Endothelial cell of hepatic sinusoid (primary cell): Measurements from ENCODE around the gene LIM2.
"Not testable (repeated sequence)": the region's sequence is repeated elsewhere in the genome, so short reads cannot be mapped to it uniquely, and the experiment has no call there.

Experiments used
- in situ Hi-C: cut with HindIII; loops from 2 replicates; pipeline ENCODE4 v1.10.0; 2017; ENCODE audit warnings: low sequenced_read_pairs

Gene LIM2

GRCh38 chr19:51387924-51388389 lies at the start of gene LIM2:
TSS of gene LIM2 (minus strand) at chr19:51387974. CDS start at chr19:51387443, 531 bp downstream.
- in situ Hi-C loops = no loop called here

GRCh38 chr19:51434456-51434855 lies 46.7 kb upstream of the LIM2 start:
- in situ Hi-C loops = no loop called here

GRCh38 chr19:51433043-51433442 lies 45.3 kb upstream of the LIM2 start:
- in situ Hi-C loops = no loop called here

DNA sequence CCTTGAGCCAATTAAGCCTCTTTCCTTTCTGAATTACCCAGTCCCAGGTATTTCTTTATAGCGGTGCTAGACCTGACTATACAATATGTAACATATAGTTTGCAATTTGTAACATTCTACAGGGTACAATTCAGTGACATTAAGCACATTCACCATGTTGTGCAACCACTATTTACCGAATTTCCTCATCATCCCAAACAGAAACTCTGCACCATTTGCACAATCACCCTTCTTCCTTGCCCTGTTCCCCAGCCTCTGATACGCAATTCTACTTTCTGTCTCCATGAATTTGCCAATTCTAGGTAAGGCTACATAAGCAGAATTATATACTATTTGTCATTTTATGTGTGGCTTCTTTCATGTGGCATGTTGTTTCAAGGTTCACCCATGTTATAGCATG lies 43.4 kb upstream of the LIM2 start:
- in situ Hi-C loops = no loop called here

DNA sequence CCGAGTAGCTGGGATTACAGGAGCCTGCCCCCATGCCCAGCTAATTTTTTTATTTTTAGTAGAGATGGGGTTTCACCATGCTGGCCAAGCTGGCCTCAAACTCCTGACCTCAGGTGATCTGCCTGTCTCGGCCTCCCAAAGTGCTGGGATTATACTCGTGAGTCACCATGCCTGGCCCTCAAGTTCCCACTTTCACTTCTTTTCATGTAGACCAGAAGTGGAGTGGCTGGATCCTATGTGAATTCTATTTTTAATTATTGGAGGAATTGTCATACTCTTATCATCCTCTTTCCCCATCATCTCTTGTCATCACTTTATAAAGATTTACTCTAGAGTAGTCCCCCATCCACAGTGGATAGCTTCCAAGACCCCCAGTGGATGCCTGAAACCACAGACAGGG lies 42.4 kb upstream of the LIM2 start:
- in situ Hi-C loops = no loop called here

- in situ Hi-C loops = no loop called here
Measured at GRCh38 chr19:51427201-51427600, 39.4 kb upstream of the LIM2 start.

DNA sequence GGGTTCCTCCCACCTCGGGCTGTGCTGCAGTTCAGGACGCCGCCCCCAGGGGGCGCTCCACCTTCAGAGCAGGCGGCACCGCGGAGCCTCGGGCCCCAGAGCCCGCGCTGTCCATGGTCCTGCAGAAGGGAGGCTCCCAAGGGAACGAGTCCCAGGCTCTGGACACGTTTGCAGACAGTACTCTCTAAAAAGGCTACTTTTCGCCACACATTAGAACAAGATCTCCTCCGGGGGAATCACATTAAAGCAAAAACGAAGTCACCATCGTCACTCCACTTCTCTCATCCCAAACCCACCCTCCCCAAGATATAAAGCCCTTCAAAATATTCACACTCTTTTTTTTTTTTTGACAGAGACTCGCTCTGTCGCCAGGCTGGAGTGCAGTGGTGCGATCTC lies 34.3 kb upstream of the LIM2 start:
- in situ Hi-C loops = no loop called here

DNA sequence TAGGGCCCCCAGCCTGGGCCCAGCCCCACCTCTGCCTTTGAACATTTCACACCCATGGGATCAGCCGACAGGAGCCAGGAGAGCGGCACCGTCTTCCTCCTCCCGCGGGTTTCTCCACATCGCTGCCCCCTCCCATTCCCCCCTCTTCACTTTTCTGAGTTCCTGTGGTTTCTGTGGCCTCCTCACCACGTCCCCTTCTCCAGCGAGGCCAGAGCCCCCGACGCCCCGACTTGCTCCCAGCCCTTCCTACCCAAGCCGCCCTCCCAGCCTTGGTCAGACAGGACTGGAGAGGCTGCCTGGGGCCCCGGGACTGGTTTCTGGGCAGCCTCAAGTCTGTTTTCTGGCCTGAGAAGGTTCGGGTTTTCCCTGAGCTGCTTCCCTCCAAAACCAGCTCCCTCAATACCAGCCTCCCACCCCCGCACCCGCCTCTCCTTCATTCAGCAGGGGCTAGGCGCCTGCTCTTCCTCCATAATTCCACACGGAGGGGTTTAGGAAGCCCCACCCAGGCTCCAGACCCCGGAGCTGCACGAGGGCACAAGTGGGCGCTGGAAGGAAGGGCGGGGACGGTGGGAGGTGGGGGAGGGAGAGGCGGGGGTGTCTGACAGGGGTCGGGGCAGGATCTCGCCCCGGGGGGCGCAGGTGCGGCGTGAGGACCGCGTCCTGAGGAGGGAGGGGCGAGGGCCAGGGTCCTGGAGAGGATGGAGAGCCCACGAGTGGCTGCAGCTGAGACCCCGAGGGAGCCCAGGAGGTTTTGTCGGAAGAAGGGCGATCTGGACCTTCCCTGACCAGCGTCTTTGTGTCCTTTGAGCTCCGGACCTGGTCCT lies 33.7 kb upstream of the LIM2 start:
- in situ Hi-C loops = no loop called here

- in situ Hi-C loops = not testable (repeated sequence)
Measured at GRCh38 chr19:51420511-51420910, 32.7 kb upstream of the LIM2 start.

GRCh38 chr19:51418707-51419106 lies 30.9 kb upstream of the LIM2 start:
- in situ Hi-C loops = loop anchor here (10.0 kb wide), 1 partner anchor 64 kb away; no protein-coding TSS in a partner anchor

GRCh38 chr19:51417810-51418157 lies 30.0 kb upstream of the LIM2 start:
- in situ Hi-C loops = loop anchor here (10.0 kb wide), 1 partner anchor 63 kb away; no protein-coding TSS in a partner anchor

DNA sequence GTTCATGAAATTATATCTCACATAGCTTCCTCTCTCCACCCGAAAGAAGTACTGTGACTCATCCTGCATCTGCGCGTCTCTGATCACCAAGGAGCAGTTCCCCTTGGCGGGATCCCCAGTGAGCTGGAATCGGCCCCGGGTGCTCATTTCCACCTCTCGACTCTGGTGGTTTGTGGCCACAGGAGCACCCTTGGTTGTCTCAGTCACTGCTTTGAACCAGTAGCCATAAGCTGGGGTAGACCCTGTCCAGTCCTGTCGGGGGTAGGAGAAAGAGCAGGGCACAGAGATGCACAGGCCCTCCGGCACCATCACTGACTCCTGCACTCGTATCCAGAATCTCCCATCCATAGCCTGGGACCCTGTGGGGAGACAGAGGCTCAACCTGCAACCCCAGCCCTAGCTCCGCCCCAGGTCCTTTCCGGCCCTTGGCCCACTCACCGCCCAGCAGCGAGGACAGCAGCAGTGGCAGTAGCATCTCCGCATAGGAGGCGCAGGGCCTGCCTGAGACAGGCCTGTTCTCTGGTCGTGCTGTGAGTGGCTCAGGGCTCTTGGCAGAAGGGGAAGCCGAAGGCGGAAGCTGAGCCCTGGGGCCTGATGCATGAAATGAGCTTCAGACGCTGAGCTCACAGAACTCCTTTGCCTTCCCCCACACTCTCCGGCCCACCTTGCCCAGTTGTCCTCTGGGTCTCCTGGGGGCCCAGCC lies 29.5 kb upstream of the LIM2 start, which contains the start of gene SIGLEC10:
SIGLEC10 (minus strand) TSS at position 536 of the 703 bp plus-strand sequence; CDS start at position 475, 61 bp downstream.
- in situ Hi-C loops = loop anchor here (10.0 kb wide), 1 partner anchor 62 kb away; no protein-coding TSS in a partner anchor

DNA sequence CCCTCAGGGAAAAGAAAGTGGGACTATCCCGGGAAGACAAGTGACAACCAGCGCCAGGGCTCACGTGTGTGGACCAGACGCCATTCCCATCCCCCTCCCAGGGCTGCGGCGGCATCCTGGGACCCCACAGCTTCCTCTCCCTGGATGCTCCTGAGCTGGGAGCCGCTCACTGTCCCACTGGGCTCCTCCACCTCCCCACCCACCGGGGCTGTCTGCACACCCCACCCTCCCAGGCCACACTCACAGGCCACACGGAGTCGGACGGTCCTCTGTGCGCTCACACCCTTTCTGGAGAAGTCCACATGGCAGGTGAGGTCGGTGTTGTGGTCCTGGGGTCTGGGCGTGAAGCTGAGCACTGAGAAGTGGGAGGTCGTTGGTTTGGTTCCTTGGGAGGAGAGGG lies 28.6 kb upstream of the LIM2 start:
- in situ Hi-C loops = loop anchor here (10.0 kb wide), 1 partner anchor 62 kb away; no protein-coding TSS in a partner anchor

DNA sequence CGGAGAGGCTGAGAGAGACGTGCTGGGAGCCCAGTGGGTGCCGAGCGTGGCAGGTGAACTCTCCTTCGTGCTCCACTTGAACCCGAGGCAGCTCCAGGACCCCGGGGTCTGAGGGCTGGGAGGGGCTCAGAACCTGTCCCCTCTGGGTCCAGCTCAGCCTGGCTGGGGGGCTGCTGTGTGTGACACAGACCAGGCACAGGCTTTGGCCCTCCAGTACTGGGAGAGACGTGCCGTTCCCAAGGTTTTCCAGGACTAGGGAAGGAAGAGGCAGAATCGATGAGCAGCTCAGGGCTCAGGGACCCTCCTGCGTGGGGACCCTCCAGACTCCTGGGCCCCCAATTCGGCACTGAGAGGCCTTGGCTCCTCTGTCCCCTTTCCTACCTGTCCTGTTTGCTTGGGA lies 27.4 kb upstream of the LIM2 start:
- in situ Hi-C loops = loop anchor here (10.0 kb wide), 1 partner anchor 60 kb away; no protein-coding TSS in a partner anchor

- in situ Hi-C loops = loop anchor here (10.0 kb wide), 1 partner anchor 56 kb away; no protein-coding TSS in a partner anchor
Measured at GRCh38 chr19:51410950-51411748, 23.4 kb upstream of the LIM2 start.

- in situ Hi-C loops = loop anchor here (5.0 kb wide), 1 partner anchor 75 kb away; no protein-coding TSS in a partner anchor
Measured at GRCh38 chr19:51407511-51408131, 19.8 kb upstream of the LIM2 start.

DNA sequence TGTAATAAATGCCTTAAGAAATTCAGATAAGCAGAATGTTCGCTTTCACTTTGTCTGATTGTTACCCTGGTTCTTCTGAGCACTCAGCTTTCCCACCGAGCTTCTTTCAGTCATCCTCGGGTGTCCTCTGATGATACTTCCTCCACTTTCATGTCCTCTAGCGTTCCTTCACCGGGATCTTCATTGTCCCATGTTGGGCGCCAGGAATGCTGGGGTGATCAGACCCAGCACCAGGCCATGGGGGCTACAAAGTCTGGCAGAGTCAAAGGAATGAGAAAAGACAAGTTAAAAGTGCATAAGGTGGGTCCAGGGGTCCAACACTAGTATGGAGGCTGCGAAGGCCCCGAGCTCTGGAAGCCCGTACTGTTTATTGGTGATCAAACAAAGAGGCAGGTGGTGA lies 14.3 kb upstream of the LIM2 start:
- in situ Hi-C loops = no loop called here

DNA sequence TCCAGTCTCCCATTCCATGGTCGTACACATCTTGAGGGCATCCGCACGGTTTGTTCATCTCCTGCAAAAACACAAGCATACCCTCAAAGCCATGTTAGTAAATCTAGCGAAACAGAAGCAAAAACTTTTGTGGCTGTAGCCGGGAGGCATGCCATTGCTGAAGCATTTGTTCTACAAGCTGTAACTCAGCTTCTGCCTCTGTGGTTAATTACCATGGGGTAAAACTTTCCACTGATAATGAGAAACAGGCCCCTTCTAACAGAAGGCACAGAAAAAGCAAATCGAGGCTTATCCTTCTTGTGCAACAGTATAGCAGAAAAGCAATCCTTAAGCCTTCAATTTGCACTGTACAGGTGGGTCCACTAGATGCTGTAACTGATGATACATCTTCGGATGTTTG lies 12.2 kb upstream of the LIM2 start:
- in situ Hi-C loops = not testable (repeated sequence)

DNA sequence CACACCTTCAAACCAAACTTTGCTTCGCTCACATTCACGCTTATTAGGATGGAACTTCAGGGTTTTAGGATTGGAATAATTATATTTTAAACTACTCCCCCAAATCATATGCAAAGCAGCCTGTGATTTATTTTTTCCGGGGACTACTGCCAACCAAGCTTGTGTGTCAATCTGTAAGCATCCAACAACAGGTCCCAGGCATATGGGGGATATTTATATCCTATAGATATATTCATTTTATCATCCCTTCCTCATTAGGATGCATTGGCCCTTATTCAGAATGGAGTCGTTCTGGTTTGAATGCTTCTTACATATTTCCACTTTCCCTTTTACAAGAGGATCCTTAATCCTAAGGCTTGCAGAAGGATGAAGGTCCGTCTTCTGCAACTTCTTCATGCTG lies 11.5 kb upstream of the LIM2 start:
- in situ Hi-C loops = no loop called here

DNA sequence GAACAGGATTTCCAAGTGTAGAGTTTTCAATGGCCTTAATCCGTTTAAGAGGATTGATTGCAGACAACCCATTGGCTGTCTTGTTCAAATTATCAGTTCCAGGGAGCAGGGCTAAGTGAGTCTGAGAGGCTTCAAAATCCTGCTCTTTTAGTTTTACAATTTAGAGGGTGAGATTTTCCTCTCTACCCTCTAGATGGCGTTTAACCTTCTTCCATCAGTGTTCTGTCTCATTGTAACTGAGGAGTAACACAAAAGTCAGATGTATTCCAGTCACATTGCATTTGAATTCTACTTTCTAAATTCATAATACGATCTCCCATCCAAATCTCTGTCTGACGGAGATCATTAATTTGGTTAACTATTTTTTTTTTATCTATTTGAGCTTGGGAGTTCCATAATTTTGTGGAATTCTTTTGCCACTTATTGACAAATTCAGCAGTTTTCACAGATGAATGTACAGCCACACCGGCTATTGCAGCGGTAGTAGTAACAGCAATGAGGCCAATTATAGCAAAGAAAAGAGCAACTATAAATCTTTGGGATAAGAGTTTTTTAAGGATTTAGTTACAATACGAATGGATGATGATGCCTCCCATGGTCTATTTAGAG lies 10.4 kb upstream of the LIM2 start:
- in situ Hi-C loops = no loop called here
